Measurements from ENCODE around the gene COA5.

Gene COA5

DNA sequence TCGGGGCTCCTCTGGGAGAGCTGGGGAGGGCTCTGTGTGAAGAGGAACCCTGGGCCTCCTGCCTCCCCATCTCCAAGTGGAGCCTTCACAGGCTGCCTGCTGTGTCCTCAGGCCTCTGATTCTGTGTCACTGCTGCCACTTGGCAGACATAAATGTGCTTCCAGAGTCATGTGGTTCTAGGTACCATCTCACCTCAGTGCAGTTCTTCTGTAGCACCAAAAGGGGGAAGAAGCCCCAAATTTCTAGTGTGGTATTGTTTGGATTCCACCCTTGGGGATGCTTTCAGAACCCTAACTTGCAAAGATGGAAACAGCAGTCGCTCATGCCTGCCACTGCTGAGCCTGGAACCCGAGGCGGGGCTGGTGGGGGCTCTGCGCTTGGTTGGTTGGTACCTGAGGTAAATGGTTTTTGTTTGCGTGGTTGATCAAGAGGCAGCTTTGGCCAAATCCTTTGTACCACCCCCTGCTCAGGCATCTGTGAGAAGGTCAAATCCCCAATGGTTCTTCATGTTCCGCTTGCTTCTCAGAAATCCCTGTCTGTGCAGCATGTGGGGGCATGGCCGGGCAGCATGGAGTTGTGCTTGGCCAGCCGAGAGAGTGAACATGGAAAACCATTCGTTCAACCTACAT lies 27.5 kb downstream of the COA5 start:
- TF ChIP-seq CTCF (IDR thresholded peaks at IDR 0.05): no peak
- TF ChIP-seq ZFX (IDR thresholded peaks at IDR 0.05; ENCODE audit: borderline replicate concordance): no peak
- no peak overlapping the region for H3K27ac ChIP-seq

DNA sequence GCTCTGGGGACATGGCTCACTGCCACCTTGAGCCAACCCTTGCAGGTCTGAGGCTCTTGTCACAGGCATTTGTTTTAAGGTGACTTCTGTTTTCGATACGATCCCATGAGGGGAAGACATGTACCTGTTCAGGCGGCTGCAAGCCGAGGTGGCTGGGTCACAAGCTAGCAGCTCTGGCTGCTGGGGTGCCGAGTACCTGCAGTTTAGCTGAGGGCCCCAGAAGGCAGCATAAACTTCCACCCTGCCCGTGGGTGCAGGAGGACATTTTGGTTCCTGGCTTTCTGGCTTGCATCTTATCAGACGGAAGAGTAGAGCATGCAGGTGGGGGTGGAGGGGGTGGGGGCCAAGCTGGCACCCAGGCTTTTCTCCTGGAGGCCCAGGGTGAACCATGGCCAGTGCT lies 28.4 kb downstream of the COA5 start:
- TF ChIP-seq ZFX (IDR thresholded peaks at IDR 0.05; ENCODE audit: borderline replicate concordance) (no peak), CTCF (IDR thresholded peaks at IDR 0.05) (no peak)
- no peak overlapping the region for H3K27ac ChIP-seq

GRCh38 chr2:98578231-98578630 lies 30.1 kb downstream of the COA5 start:
- TF ChIP-seq CTCF (IDR thresholded peaks at IDR 0.05) (no peak), ZFX (IDR thresholded peaks at IDR 0.05; ENCODE audit: borderline replicate concordance) (no peak)
- H3K27ac ChIP-seq: no peak overlapping the region

GRCh38 chr2:98577313-98577712 lies 31.0 kb downstream of the COA5 start:
- no peak overlapping the region for H3K27ac ChIP-seq
- TF ChIP-seq ZFX (IDR thresholded peaks at IDR 0.05; ENCODE audit: borderline replicate concordance) (no peak), CTCF (IDR thresholded peaks at IDR 0.05) (peak; percentile 12; the same call in 1 of the 2 replicates)

DNA sequence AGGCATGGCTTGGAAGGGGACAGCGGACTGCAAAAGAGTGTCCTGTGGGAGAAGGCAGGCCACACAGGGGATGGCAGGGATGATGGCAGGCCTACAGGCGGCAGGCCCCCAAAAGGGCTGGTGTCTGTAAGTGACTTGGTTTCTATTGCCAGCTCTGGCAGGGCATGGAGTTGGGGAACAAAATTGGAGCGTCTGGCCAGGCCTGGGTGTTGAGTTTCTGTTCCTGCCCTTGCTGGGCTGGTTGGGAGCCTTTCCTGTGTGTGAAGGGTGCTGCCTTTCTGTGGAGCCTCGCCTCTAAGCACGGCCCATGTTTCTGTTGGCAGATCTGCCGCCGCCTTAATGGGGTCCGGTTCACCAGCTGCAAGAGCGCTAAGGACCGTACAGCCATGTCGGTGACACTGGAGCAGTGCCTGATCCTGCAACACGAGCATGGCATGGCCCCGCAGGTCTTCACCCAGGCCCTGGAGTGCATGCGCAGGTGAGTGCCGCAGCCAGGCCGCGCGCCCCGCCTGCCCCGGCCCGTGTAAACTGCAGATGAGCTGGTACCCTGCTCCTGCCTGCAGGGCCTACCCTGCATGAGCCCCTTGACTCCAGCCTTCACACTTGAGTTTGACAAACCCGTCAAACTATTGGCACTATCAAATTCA lies 31.5 kb downstream of the COA5 start:
- TF ChIP-seq CTCF (IDR thresholded peaks at IDR 0.05) (no peak), ZFX (IDR thresholded peaks at IDR 0.05; ENCODE audit: borderline replicate concordance) (no peak)
- H3K27ac ChIP-seq: no peak overlapping the region

- TF ChIP-seq ZFX (IDR thresholded peaks at IDR 0.05; ENCODE audit: borderline replicate concordance): no peak
- no peak for TF ChIP-seq CTCF (IDR thresholded peaks at IDR 0.05)
- H3K27ac ChIP-seq: no peak overlapping the region
Measured at GRCh38 chr2:98573426-98573825, 34.9 kb downstream of the COA5 start.

DNA sequence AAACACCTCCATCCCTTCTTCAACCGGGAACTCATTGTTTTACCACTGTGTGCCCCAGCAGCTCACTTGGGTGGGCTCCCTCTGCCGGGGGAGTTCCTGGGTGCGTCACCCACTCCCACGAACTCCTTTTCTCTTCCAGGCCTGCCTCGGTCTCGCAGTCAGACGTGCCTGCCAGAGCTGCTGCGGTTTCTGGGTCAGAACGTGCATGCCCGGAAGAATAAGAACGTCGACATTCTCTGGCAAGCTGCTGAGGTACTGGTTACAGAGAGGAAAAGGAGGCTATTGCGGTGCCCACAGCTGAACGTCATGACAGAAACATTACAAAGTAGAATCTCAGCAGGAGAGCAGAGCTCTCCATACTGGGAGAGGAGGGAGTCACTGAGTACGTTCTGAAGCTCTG lies 35.6 kb downstream of the COA5 start:
- TF ChIP-seq ZFX (IDR thresholded peaks at IDR 0.05; ENCODE audit: borderline replicate concordance): no peak
- TF ChIP-seq CTCF (IDR thresholded peaks at IDR 0.05): no peak
- no peak overlapping the region for H3K27ac ChIP-seq

Measured in 22Rv1 (cell line).